DMS114 treated with DMSO at 0.1 percent for 48 hours (cell line): Measurements from ENCODE around the gene ATG5.

ENCODE experiments used
- DNase-seq: peaks from one replicate; lab custom pipeline; 2025; ENCODE audit not compliant: unreplicated experiment; lab: John Stamatoyannopoulos, UW

The ATG5 gene

GRCh38 chr6:106134906-106135634 is 190.5 kb downstream of the ATG5 start:
- no peak for DNase-seq
